Measurements from ENCODE around the gene IRX3. TPM values are rescaled to one million over a fixed set of nuclear protein-coding genes. Genes with fewer than 3 reads are reported as not detected.

IRX3 gene
- total and polyA plus RNA-seq, 4 experiments from 2014 or later, result not detected

- Mint-ChIP-seq H3K4me1 (peaks cover 15 to 49% (median 26%) of the 10 kb centered on the region in 4 donors), H3K4me3 (peak overlapping the region in 4 of 8 donors; percentile 19 to 57 (median 28)), H3K36me3 (no peaks in the 10 kb centered on the region), H3K9me3 (no peaks in the 10 kb centered on the region), H3K27me3 (peaks cover 40 to 53% of the 10 kb centered on the region in 2 donors), H3K27ac (no peak overlapping the region)
- no peak for DNase-seq
- Histone ChIP-seq H3K4me1 (ENCODE audit: insufficient read depth, low read length) (no peaks in the 10 kb centered on the region), H3K9me3 (ENCODE audit: control insufficient read depth in 1 of 2, low read length in 2 of 2) (no peaks in the 10 kb centered on the region), H3K4me3 (ENCODE audit: low read length in 2 of 2) (no peak overlapping the region), H3K27me3 (ENCODE audit: insufficient read depth, low read length) (peaks cover 6% of the 10 kb centered on the region), H3K36me3 (ENCODE audit: insufficient read depth, low read length) (no peaks in the 10 kb centered on the region), H3K27ac (ENCODE audit: low read depth, low read length) (no peak overlapping the region)
- ChIA-PET CTCF (ENCODE audit: partially characterized antibody) (no interaction called here), POLR2A (ENCODE audit: partially characterized antibody) (no interaction called here)
- intact Hi-C loops (cut with micrococcal nuclease), result no loop called here
Measured at GRCh38 chr16:54285414-54286089, 1.0 kb downstream of the IRX3 start.

DNA sequence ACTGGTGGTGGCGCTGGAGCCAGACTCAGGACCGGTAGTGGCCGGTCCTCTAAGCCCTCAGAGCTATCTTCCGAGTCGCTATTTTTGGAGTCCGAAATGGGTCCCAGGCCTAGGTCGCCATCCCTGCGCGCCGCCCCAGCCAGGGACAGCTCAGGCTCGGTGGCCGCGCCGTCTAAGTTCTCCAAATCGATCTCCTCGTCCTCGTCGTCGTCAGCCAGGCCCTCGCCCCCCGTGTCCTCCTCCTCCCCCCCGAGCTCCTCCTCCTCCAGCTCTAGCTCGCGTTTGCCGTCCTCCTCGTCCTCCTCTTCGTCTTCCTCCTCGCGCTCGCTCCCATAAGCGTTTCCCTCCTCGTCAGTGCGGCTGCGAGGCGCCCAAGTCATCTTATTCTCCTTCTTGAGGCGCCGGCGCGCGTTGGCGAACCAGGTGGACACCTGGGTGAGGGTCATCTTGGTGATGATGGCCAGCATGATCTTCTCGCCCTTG lies 1.6 kb downstream of the IRX3 start:
- Mint-ChIP-seq H3K4me3 (peak overlapping the region in 7 of 8 donors; percentile 19 to 57 (median 36)), H3K27ac (peak overlapping the region in 1 of 7 donors; percentile 42), H3K9me3 (no peaks in the 10 kb centered on the region), H3K36me3 (no peaks in the 10 kb centered on the region), H3K27me3 (peaks cover 43 to 51% of the 10 kb centered on the region in 2 donors), H3K4me1 (peaks cover 14 to 46% (median 25%) of the 10 kb centered on the region in 4 donors)
- Histone ChIP-seq H3K36me3 (ENCODE audit: insufficient read depth, low read length) (no peaks in the 10 kb centered on the region), H3K4me1 (ENCODE audit: insufficient read depth, low read length) (no peaks in the 10 kb centered on the region), H3K27me3 (ENCODE audit: insufficient read depth, low read length) (peaks cover 6% of the 10 kb centered on the region), H3K27ac (ENCODE audit: low read depth, low read length) (no peak overlapping the region), H3K9me3 (ENCODE audit: control insufficient read depth in 1 of 2, low read length in 2 of 2) (no peaks in the 10 kb centered on the region), H3K4me3 (ENCODE audit: low read length in 2 of 2) (no peak overlapping the region)
- POLR2A ChIA-PET (ENCODE audit: partially characterized antibody), result no interaction called here
- intact Hi-C loops (cut with micrococcal nuclease), result no loop called here
- DNase-seq, result no peak
- CTCF ChIA-PET (ENCODE audit: partially characterized antibody), result no interaction called here

DNA sequence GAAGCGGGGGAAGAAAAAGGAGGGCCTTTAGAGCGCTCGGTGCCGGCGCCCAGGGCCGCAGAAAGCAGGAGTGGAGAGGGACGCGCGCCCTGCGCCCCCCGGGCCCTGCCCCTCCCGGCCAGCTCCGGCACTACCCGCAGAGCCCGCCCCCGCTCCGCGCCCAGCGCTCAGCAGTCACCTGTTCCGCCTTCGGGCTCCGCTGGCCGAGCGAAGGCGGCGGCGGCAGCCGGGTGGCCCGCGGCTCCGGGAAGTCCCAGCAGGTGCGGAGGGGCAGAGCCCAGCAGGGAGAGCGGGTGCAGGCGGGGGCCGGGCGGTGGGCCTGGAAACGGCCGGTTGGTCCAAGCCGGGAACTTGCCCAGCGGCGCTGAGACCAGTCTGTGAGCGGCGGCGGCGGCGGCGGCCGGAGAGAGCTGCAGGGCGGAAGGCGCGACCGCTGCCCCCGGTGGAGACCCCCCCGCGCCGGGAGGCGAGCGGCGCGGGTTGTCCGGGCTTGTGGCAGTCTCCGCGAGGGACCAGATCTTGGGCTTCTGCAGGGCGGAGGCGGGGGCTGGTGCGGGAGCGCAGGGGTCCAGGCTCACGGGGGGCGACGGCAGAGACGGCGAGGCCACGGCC lies 2.2 kb downstream of the IRX3 start:
- H3K4me3 ChIP-seq (ENCODE audit: low read length in 2 of 2), result no peak overlapping the region
- no peaks in the 10 kb centered on the region for H3K9me3 ChIP-seq (ENCODE audit: control insufficient read depth in 1 of 2, low read length in 2 of 2)
- no peaks in the 10 kb centered on the region for H3K4me1 ChIP-seq (ENCODE audit: insufficient read depth, low read length)
- DNase-seq, result no peak
- no peak overlapping the region for H3K27ac Mint-ChIP-seq
- H3K36me3 ChIP-seq (ENCODE audit: insufficient read depth, low read length), result no peaks in the 10 kb centered on the region
- H3K9me3 Mint-ChIP-seq, result no peaks in the 10 kb centered on the region
- H3K36me3 Mint-ChIP-seq, result no peaks in the 10 kb centered on the region
- no peak overlapping the region for H3K4me3 Mint-ChIP-seq
- no peak overlapping the region for H3K27ac ChIP-seq (ENCODE audit: low read depth, low read length)
- intact Hi-C loops (cut with micrococcal nuclease), result no loop called here
- H3K27me3 ChIP-seq (ENCODE audit: insufficient read depth, low read length), result peaks cover 6% of the 10 kb centered on the region
- H3K27me3 Mint-ChIP-seq, result peaks cover 43 to 50% of the 10 kb centered on the region in 2 donors
- POLR2A ChIA-PET (ENCODE audit: partially characterized antibody), result no interaction called here
- CTCF ChIA-PET (ENCODE audit: partially characterized antibody), result no interaction called here
- H3K4me1 Mint-ChIP-seq, result peaks cover 13 to 41% (median 22%) of the 10 kb centered on the region in 4 donors

DNA sequence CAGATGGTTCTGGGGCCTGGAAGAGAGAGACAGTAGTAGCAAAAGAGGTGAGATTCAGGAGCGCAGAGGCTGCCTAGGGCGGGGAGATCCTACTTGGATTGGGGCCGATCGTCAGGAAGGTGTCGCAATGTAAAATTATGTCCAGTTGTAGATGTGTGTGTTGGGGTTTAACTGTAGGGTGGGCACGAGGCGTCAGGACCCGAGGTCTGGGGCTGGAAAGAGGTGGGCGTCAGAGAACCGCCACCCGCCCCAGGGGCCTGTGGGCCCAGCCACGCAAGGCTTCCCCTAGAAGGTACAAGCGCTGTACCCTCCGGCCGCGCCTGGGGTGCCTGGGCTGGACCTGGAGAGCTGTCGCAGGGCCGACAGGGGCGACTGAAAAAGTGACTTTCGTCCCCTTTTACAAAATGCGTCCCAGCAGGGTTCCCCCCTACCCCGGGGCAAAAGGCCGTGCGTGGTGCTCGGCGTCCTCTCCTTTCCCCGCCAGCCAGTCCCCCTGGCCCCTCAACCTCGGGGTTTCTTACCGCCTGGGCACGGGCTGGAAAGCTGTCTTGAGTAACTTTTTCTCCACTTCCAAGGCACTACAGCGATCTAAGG lies 2.8 kb downstream of the IRX3 start:
- POLR2A ChIA-PET (ENCODE audit: partially characterized antibody), result no interaction called here
- Histone ChIP-seq H3K27ac (ENCODE audit: low read depth, low read length) (no peak overlapping the region), H3K4me3 (ENCODE audit: low read length in 2 of 2) (no peak overlapping the region), H3K36me3 (ENCODE audit: insufficient read depth, low read length) (no peaks in the 10 kb centered on the region), H3K27me3 (ENCODE audit: insufficient read depth, low read length) (peaks cover 6% of the 10 kb centered on the region), H3K9me3 (ENCODE audit: control insufficient read depth in 1 of 2, low read length in 2 of 2) (no peaks in the 10 kb centered on the region), H3K4me1 (ENCODE audit: insufficient read depth, low read length) (no peaks in the 10 kb centered on the region)
- DNase-seq, result no peak
- H3K36me3 Mint-ChIP-seq, result no peaks in the 10 kb centered on the region
- peaks cover 44 to 50% of the 10 kb centered on the region in 2 donors for H3K27me3 Mint-ChIP-seq
- H3K9me3 Mint-ChIP-seq, result no peaks in the 10 kb centered on the region
- CTCF ChIA-PET (ENCODE audit: partially characterized antibody), result no interaction called here
- H3K4me1 Mint-ChIP-seq, result peaks cover 13 to 40% (median 21%) of the 10 kb centered on the region in 4 donors
- H3K4me3 Mint-ChIP-seq, result peak overlapping the region in 5 of 8 donors; percentile 4 to 77 (median 55)
- H3K27ac Mint-ChIP-seq, result no peak overlapping the region
- intact Hi-C loops (cut with micrococcal nuclease), result no loop called here

DNA sequence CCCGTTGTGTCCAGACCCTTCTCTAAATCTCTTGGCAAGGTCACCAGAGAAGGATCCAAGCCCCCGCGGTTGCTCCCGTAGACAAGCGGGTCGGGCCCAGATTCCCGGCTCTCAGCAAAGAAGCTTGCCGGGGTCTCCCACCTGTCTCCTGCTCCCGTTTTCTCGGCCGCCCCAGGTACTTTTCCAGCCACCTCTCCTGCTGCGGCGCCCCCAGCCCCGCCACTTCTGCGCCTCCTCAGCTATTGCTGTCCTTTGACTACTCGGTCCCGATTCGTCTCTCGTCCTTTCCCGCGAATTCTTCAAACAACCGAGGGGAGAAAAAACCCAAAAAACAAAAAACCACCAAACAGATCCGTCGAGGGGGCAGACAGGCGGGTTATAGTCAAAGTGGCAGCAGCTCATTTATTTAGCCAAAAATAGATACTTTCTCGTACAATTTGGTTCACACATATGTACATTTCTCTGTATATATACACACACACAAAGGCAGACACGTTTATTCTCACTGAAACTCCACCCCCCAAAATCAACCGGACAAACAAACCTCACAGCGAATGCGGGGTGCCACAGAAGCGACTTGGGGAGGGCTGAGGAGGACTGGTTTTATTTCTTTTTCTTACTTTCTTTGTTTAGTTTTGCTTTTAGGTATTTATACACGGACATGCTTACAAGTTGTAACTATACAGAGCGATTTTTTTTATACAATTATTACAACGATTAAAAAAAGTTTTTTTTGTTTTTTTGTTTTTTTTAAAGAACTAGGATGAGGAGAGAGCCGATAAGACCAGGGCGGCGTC lies 3.5 kb downstream of the IRX3 start:
- DNase-seq, result no peak
- POLR2A ChIA-PET (ENCODE audit: partially characterized antibody), result no interaction called here
- no peaks in the 10 kb centered on the region for H3K9me3 ChIP-seq (ENCODE audit: control insufficient read depth in 1 of 2, low read length in 2 of 2)
- H3K27me3 ChIP-seq (ENCODE audit: insufficient read depth, low read length), result peaks cover 6% of the 10 kb centered on the region
- Mint-ChIP-seq H3K9me3 (peaks cover 0 to 2% (median 0%) of the 10 kb centered on the region in 8 donors), H3K4me1 (peaks cover 11 to 36% (median 19%) of the 10 kb centered on the region in 4 donors), H3K36me3 (no peaks in the 10 kb centered on the region), H3K4me3 (peak overlapping the region in 7 of 8 donors; percentile 2 to 77 (median 22)), H3K27me3 (peaks cover 44% of the 10 kb centered on the region in 2 donors), H3K27ac (no peak overlapping the region)
- CTCF ChIA-PET (ENCODE audit: partially characterized antibody), result no interaction called here
- no peaks in the 10 kb centered on the region for H3K36me3 ChIP-seq (ENCODE audit: insufficient read depth, low read length)
- no peak overlapping the region for H3K27ac ChIP-seq (ENCODE audit: low read depth, low read length)
- intact Hi-C loops (cut with micrococcal nuclease), result no loop called here
- H3K4me1 ChIP-seq (ENCODE audit: insufficient read depth, low read length), result no peaks in the 10 kb centered on the region
- H3K4me3 ChIP-seq (ENCODE audit: low read length in 2 of 2), result no peak overlapping the region

- Histone ChIP-seq H3K4me3 (ENCODE audit: low read length in 2 of 2) (no peak overlapping the region), H3K36me3 (ENCODE audit: insufficient read depth, low read length) (no peaks in the 10 kb centered on the region), H3K9me3 (ENCODE audit: control insufficient read depth in 1 of 2, low read length in 2 of 2) (no peaks in the 10 kb centered on the region), H3K27me3 (ENCODE audit: insufficient read depth, low read length) (peaks cover 6% of the 10 kb centered on the region), H3K27ac (ENCODE audit: low read depth, low read length) (no peak overlapping the region), H3K4me1 (ENCODE audit: insufficient read depth, low read length) (no peaks in the 10 kb centered on the region)
- ChIA-PET POLR2A (ENCODE audit: partially characterized antibody) (no interaction called here), CTCF (ENCODE audit: partially characterized antibody) (no interaction called here)
- peaks cover 42 to 46% of the 10 kb centered on the region in 2 donors for H3K27me3 Mint-ChIP-seq
- peaks cover 0 to 2% (median 0%) of the 10 kb centered on the region in 8 donors for H3K9me3 Mint-ChIP-seq
- H3K36me3 Mint-ChIP-seq, result no peaks in the 10 kb centered on the region
- H3K4me3 Mint-ChIP-seq, result peak overlapping the region in 2 of 8 donors; percentile 29 to 62
- H3K4me1 Mint-ChIP-seq, result peaks cover 11 to 35% (median 19%) of the 10 kb centered on the region in 4 donors
- intact Hi-C loops (cut with micrococcal nuclease), result no loop called here
- no peak overlapping the region for H3K27ac Mint-ChIP-seq
- no peak for DNase-seq
Measured at GRCh38 chr16:54282202-54282927, 4.2 kb downstream of the IRX3 start.
